HepG2 (cell line): Measurements from ENCODE around the gene HIPK2. TPM values are rescaled to one million over a fixed set of nuclear protein-coding genes. Genes with fewer than 3 reads are reported as not detected.

Source experiments
- ATAC-seq: fragments of 200-7000 bp; cut with Tn5 transposase; 3 replicates; pipeline ENCODE4 v1.9.1; 2020; ENCODE audit warnings: mild to moderate bottlenecking, moderate library complexity
- BruUV-seq: library from RNA; stranded (reverse); fragments of 400-500 nt; replicated peaks from 2 replicates; lab custom pipeline; 2021; lab: Mats Ljungman, UMichigan
- CTCF ChIA-PET: fragments of 300-600 bp; formaldehyde crosslinking; extraction: SDS; loops from one replicate; lab custom pipeline; 2021; ENCODE audit warnings: low total read pairs, inconsistent platforms, low intra/inter-chr PET ratio; lab: Yijun Ruan, JAX
- POLR2A ChIA-PET: fragments of 350-600 bp; sonication (Branson Sonifier 250); formaldehyde crosslinking; loops from one replicate; lab custom pipeline; 2020; ENCODE audit warnings: antibody characterized with exemption, inconsistent platforms; lab: Yijun Ruan, JAX
- DNase-seq: peaks from one replicate; pipeline ENCODE4 v3.0.0-alpha.2; 2015; ENCODE audit warnings: low spot score
- FAIRE-seq: peaks from 3 replicates; lab custom pipeline; 2011; peaks lifted over from hg19 to GRCh38; lab: Jason Lieb, UNC
- H2AFZ ChIP-seq: one replicate; pipeline ENCODE4 v1.6.1; 2011; ENCODE audit warnings: low read length, inconsistent platforms
- H3K27ac ChIP-seq: fragments of 300-600 bp; 3 replicates; pipeline ENCODE4 v1.8.0; 2011; ENCODE audit warnings: mixed run types, mild to moderate bottlenecking, mixed read lengths, low read length, inconsistent platforms; ENCODE audit not compliant: insufficient read depth; ENCODE audit errors: extremely low read length
- H3K27me3 ChIP-seq, 2 experiments: fragments of 200-600 bp in 1 of 2; 2 replicates in 1 of 2; 3 replicates in 1 of 2; pipeline versions ENCODE4 v1.6.0 to v1.8.0; 2011; ENCODE audit warnings: low read length in 2 of 2, mild to moderate bottlenecking in 2 of 2, moderate library complexity in 2 of 2, inconsistent platforms in 1 of 2; ENCODE audit not compliant: insufficient read depth in 2 of 2, control insufficient read depth in 1 of 2
- H3K36me3 ChIP-seq, 2 experiments: fragments of 200-600 bp in 1 of 2; replicated peaks in 1 of 2; 2 replicates in 1 of 2; 3 replicates in 1 of 2; pipeline versions ENCODE4 v1.5.1 to v1.8.0; 2011; ENCODE audit warnings: low read length in 2 of 2, inconsistent platforms in 1 of 2; ENCODE audit not compliant: insufficient read depth in 2 of 2, control insufficient read depth in 1 of 2
- H3K4me1 ChIP-seq: 2 replicates; pipeline ENCODE4 v1.5.1; 2012; ENCODE audit warnings: low read length, inconsistent platforms; ENCODE audit not compliant: insufficient read depth
- H3K4me2 ChIP-seq: 2 replicates; pipeline ENCODE4 v1.6.0; 2011; ENCODE audit warnings: low read depth, low read length, inconsistent platforms
- H3K4me3 ChIP-seq, 3 experiments: fragments of 200-600 bp in 1 of 3; sonication (generic), shearing (Covaris generic) in 1 of 3; replicated peaks in 1 of 3; 2 replicates each; pipeline ENCODE4 v1.5.1; 2011 to 2016; ENCODE audit warnings: low read length in 3 of 3, inconsistent platforms in 2 of 3, low read depth in 2 of 3, mild to moderate bottlenecking in 2 of 3, control low read depth in 1 of 3, mixed read lengths in 1 of 3; ENCODE audit not compliant: insufficient read depth in 1 of 3
- H3K79me2 ChIP-seq: one replicate; pipeline ENCODE4 v1.6.1; 2011; ENCODE audit warnings: low read length, inconsistent platforms; ENCODE audit not compliant: insufficient read depth
- H3K9ac ChIP-seq: 2 replicates; pipeline ENCODE4 v1.6.0; 2011; ENCODE audit warnings: mild to moderate bottlenecking, low read depth, low read length, inconsistent platforms; ENCODE audit not compliant: insufficient read depth
- H3K9me3 ChIP-seq: 2 replicates; pipeline ENCODE4 v1.5.1; 2012; ENCODE audit warnings: mild to moderate bottlenecking, low read length
- H4K20me1 ChIP-seq: 2 replicates; pipeline ENCODE4 v1.6.0; 2011; ENCODE audit warnings: inconsistent platforms, mild to moderate bottlenecking, low read length, moderate library complexity; ENCODE audit not compliant: insufficient read depth
- AGO2 ChIP-seq: fragments of 200-400 bp; formaldehyde crosslinking; optimal IDR thresholded peaks from 2 replicates; pipeline ENCODE3; 2017; ENCODE audit warnings: mild to moderate bottlenecking, low read depth, low read length, moderate library complexity
- ATF7-NPFF ChIP-seq: sonication (generic); formaldehyde crosslinking; IDR thresholded peaks from 2 replicates; pipeline ENCODE4 v1.8.1; 2023; ENCODE audit warnings: mild to moderate bottlenecking, low read depth, missing genetic modification reagents, moderate library complexity
- CEBPG ChIP-seq: IDR thresholded peaks from 2 replicates; pipeline ENCODE4 v1.6.1; 2016
- IRF2 ChIP-seq: IDR thresholded peaks from 2 replicates; pipeline ENCODE4 v1.6.1; 2018; ENCODE audit warnings: missing genetic modification reagents, missing compliant biosample characterization
- MLXIP ChIP-seq: sonication (generic); formaldehyde crosslinking; IDR thresholded peaks from 2 replicates; pipeline ENCODE4 v1.9.0; 2021; ENCODE audit warnings: missing genetic modification reagents, borderline replicate concordance
- POGK ChIP-seq: sonication (generic); formaldehyde crosslinking; conservative IDR thresholded peaks from 2 replicates; pipeline ENCODE4 v1.8.0; 2022; ENCODE audit warnings: mild to moderate bottlenecking, moderate library complexity, missing genetic modification reagents
- SNAI1 ChIP-seq: sonication (generic); formaldehyde crosslinking; IDR thresholded peaks from 2 replicates; pipeline ENCODE4 v1.5.0; 2020; ENCODE audit warnings: mild to moderate bottlenecking, missing genetic modification reagents, borderline replicate concordance
- ZBTB3 ChIP-seq: sonication (generic); formaldehyde crosslinking; IDR thresholded peaks from 2 replicates; pipeline ENCODE4 v1.4.0; 2020; ENCODE audit warnings: low read depth, mild to moderate bottlenecking, moderate library complexity, missing genetic modification reagents, borderline replicate concordance
- ZBTB34 ChIP-seq: sonication (generic); formaldehyde crosslinking; IDR thresholded peaks from 2 replicates; pipeline ENCODE4 v1.8.0; 2022; ENCODE audit warnings: mild to moderate bottlenecking, missing genetic modification reagents
- ZFP91 ChIP-seq: sonication (generic); formaldehyde crosslinking; IDR thresholded peaks from 2 replicates; pipeline ENCODE4 v1.9.0; 2022; ENCODE audit warnings: missing genetic modification reagents, mild to moderate bottlenecking, borderline replicate concordance
- ZNF10 ChIP-seq: sonication (generic); formaldehyde crosslinking; IDR thresholded peaks from 2 replicates; pipeline ENCODE4 v1.4.0; 2020; ENCODE audit warnings: mild to moderate bottlenecking, low read depth, missing genetic modification reagents, borderline replicate concordance
- ZNF251 ChIP-seq: sonication (generic); formaldehyde crosslinking; IDR thresholded peaks from 2 replicates; pipeline ENCODE4 v1.9.0; 2021; ENCODE audit warnings: mild to moderate bottlenecking, missing genetic modification reagents
- WGBS: methylation state at CpG from one replicate; pipeline ENCODE4 v1.1.6; 2017; ENCODE audit warnings: low lambda C conversion rate; 5-methylcytosine and 5-hydroxymethylcytosine counted together
- in situ Hi-C: cut with HindIII; loops from 2 replicates; pipeline ENCODE4 v1.10.0; 2017; ENCODE audit warnings: low pct_unique_long_range_greater_than_20kb; ENCODE audit not compliant: extremely low pct_ligation_motif_present
- intact Hi-C: fragments of 100-400 bp; cut with micrococcal nuclease; formaldehyde crosslinking; loops from one replicate; pipeline ENCODE4 v1.10.0; 2022; ENCODE audit not compliant: unreplicated experiment
- polyA plus RNA-seq, 8 experiments: library from polyadenylated mRNA; depleted of rRNA in 3 of 8; stranded (reverse) in 7 of 8; unstranded in 1 of 8; fragments of >200 nt; fragmentation: Illumina TruSeq in 4 of 8; extraction: Trizol in 4 of 8; gene quantifications; 2 replicates each; pipeline versions ENCODE4 v1.2.1 to v1.2.3, GENCODE V29; 2011 to 2016; ENCODE audit warnings: low read depth in 4 of 8, missing spikeins in 1 of 8, mixed read lengths in 1 of 8; ENCODE audit not compliant: insufficient read depth in 1 of 8
- total RNA-seq, 5 experiments: library from RNA; depleted of rRNA; stranded (reverse); fragments of >200 nt; fragmentation: Illumina TruSeq; extraction: Trizol; gene quantifications; 2 replicates each; pipeline ENCODE4 v1.2.3, GENCODE V29; 2016; ENCODE audit warnings: low read depth in 1 of 5
- TF ChIP-seq, protein P1 (sequence below): sonication (generic); formaldehyde crosslinking; IDR thresholded peaks from 2 replicates; pipeline ENCODE4 v1.5.1; 2020; ENCODE audit warnings: mild to moderate bottlenecking, missing genetic modification reagents, borderline replicate concordance

Gene HIPK2
- total and polyA plus RNA-seq, 2 of the 13 experiments (the other 11 are each of a cell fraction or from before 2014, with no cell fraction given) = 14.4 to 20.2 TPM

DNA sequence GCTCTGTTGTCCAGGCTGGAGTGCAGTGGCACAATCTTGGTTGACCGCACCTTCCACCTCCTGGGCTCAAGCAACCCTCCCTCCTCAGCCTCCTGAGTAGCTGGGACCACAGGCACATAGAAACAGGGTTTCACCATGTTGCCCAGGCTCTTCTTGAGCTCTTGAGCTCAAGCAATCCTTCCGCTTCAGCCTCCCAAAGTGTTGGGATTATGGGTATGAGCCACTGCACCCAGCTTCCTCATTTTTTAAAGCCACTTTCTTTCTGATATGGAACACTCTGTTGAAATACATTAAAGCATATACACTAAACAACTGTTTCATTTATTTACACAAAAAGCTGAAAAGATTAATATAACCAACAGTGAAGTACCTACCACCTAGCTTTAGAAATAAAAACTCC lies 137.1 kb downstream of the HIPK2 start:
- Histone ChIP-seq H3K4me3 (no peak overlapping the region), H3K4me1 (peaks cover 16% of the 10 kb centered on the region; the same call in 1 of the 2 replicates), H3K36me3 (peaks cover 17 to 72% of the 10 kb centered on the region in 2 experiments), H2AFZ (no peak overlapping the region), H3K27me3 (no peaks in the 10 kb centered on the region), H3K27ac (no peak overlapping the region), H3K4me2 (no peak overlapping the region), H3K79me2 (peaks cover 19% of the 10 kb centered on the region), H3K9me3 (no peaks in the 10 kb centered on the region), H3K9ac (no peak overlapping the region), H4K20me1 (no peaks in the 10 kb centered on the region)
- no peak for DNase-seq
- no TSS peak for BruUV-seq
- no peak for FAIRE-seq
- no peak for TF ChIP-seq ZFP91 (CRISPR knock-in tag)
- no peak for TF ChIP-seq ZBTB34 (CRISPR knock-in tag)
- TF ChIP-seq ZNF10 (CRISPR knock-in tag) = no peak
- TF ChIP-seq ZNF251 (CRISPR knock-in tag) = no peak
- no peak for TF ChIP-seq ATF7-NPFF
- TF ChIP-seq, protein P1, sequence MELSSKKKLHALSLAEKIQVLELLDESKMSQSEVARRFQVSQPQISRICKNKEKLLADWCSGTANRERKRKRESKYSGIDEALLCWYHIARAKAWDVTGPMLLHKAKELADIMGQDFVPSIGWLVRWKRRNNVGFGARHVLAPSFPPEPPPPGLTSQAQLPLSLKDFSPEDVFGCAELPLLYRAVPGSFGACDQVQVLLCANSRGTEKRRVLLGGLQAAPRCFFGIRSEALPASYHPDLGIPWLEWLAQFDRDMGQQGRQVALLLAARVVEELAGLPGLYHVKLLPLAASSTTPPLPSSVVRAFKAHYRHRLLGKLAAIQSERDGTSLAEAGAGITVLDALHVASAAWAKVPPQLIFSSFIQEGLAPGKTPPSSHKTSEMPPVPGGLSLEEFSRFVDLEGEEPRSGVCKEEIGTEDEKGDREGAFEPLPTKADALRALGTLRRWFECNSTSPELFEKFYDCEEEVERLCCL = no peak
- TF ChIP-seq MLXIP = no peak
- TF ChIP-seq AGO2 = no peak
- no peak for TF ChIP-seq CEBPG (CRISPR knock-in tag)
- TF ChIP-seq SNAI1 (CRISPR knock-in tag) = no peak
- no peak for TF ChIP-seq IRF2 (CRISPR knock-in tag)
- TF ChIP-seq ZBTB3 (CRISPR knock-in tag) = no peak
- TF ChIP-seq POGK = no peak
- in situ Hi-C loops = loop anchor here (5.0 to 10.0 kb wide), 2 partner anchors 134 to 362 kb away; partner anchors contain the start of gene HIPK2
- 98% methylated on average over 2 of the region's 2 CpGs for WGBS
- intact Hi-C loops = no loop called here
- ChIA-PET CTCF (no interaction called here), POLR2A (no interaction called here)
- ATAC-seq = no peak
